GM23248 (cell line): ENCODE data around the gene LOC101059915.
"Not testable (repeated sequence)": the region's sequence is repeated elsewhere in the genome, so short reads cannot be mapped to it uniquely, and the experiment has no call there.

Experiments
- DNase-seq: peaks from one replicate; pipeline ENCODE4 v3.0.0-alpha.2; 2015
- H2AFZ ChIP-seq: fragments of 200-600 bp; sonication (generic); 2 replicates; pipeline ENCODE4 v1.6.1; 2016; ENCODE audit warnings: antibody characterized with exemption
- H3F3A ChIP-seq: fragments of 200-600 bp; sonication (generic); 2 replicates; pipeline ENCODE4 v1.6.1; 2016; ENCODE audit warnings: mild to moderate bottlenecking, antibody characterized with exemption, mixed run types; ENCODE audit not compliant: insufficient read depth
- H3K27ac ChIP-seq: fragments of 200-600 bp; sonication (generic); 2 replicates; pipeline ENCODE4 v1.5.1; 2016; ENCODE audit warnings: mild to moderate bottlenecking
- H3K27me3 ChIP-seq: fragments of 200-600 bp; sonication (generic); replicated peaks from 2 replicates; pipeline ENCODE4 v1.6.1; 2016; ENCODE audit warnings: mild to moderate bottlenecking; ENCODE audit not compliant: insufficient read depth
- H3K36me3 ChIP-seq: fragments of 200-600 bp; sonication (generic); 2 replicates; pipeline ENCODE4 v1.6.1; 2016; ENCODE audit warnings: low read depth, mild to moderate bottlenecking
- H3K4me1 ChIP-seq: fragments of 200-600 bp; sonication (generic); 2 replicates; pipeline ENCODE4 v1.6.1; 2016; ENCODE audit warnings: mild to moderate bottlenecking; ENCODE audit not compliant: insufficient read depth
- H3K4me2 ChIP-seq: fragments of 200-600 bp; sonication (generic); one replicate; pipeline ENCODE4 v1.6.1; 2016; ENCODE audit warnings: mild to moderate bottlenecking; ENCODE audit not compliant: unreplicated experiment
- H3K4me3 ChIP-seq: fragments of 200-600 bp; sonication (generic); 2 replicates; pipeline ENCODE4 v1.5.1; 2016; ENCODE audit warnings: mild to moderate bottlenecking
- H3K79me2 ChIP-seq: fragments of 200-600 bp; sonication (generic); 2 replicates; pipeline ENCODE4 v1.6.1; 2016; ENCODE audit warnings: mild to moderate bottlenecking; ENCODE audit not compliant: insufficient read depth
- H3K9ac ChIP-seq: fragments of 200-600 bp; sonication (generic); 2 replicates; pipeline ENCODE4 v1.6.1; 2016; ENCODE audit warnings: mild to moderate bottlenecking
- H3K9me2 ChIP-seq: fragments of 200-600 bp; sonication (generic); 2 replicates; pipeline ENCODE4 v1.6.1; 2016; ENCODE audit warnings: mixed run types, mild to moderate bottlenecking, moderate library complexity; ENCODE audit not compliant: insufficient read depth
- H3K9me3 ChIP-seq: fragments of 200-600 bp; sonication (generic); one replicate; pipeline ENCODE4 v1.6.1; 2017; ENCODE audit warnings: low read depth
- H4K20me1 ChIP-seq: fragments of 200-600 bp; sonication (generic); 2 replicates; pipeline ENCODE4 v1.6.0; 2016; ENCODE audit not compliant: insufficient read depth
- EZH2 ChIP-seq: fragments of 200-600 bp; sonication (generic); IDR thresholded peaks from 2 replicates; pipeline ENCODE4 v1.6.1; 2018; ENCODE audit warnings: antibody characterized with exemption, mild to moderate bottlenecking; ENCODE audit not compliant: insufficient read depth, poor library complexity, severe bottlenecking
- EZH2phosphoT487 ChIP-seq: fragments of 200-600 bp; sonication (generic); IDR thresholded peaks from 2 replicates; pipeline ENCODE4 v1.6.1; 2018; ENCODE audit warnings: antibody characterized with exemption, moderate library complexity, mild to moderate bottlenecking, low read depth; ENCODE audit not compliant: insufficient read depth
- WGBS, 2 experiments: methylation state at CpG; one replicate each; pipeline ENCODE4 v1.1.6; 2015 to 2017; ENCODE audit warnings: low lambda C conversion rate in 2 of 2, low coverage in 1 of 2; ENCODE audit errors: missing lambda C conversion rate in 2 of 2; 5-methylcytosine and 5-hydroxymethylcytosine counted together
- in situ Hi-C: fragments of 300-500 bp; cut with MboI; formaldehyde crosslinking; loops from 2 replicates; pipeline ENCODE4 v1.15.0; 2020

Gene LOC101059915

GRCh38 chrX:71636438-71637252, 30.7 kb upstream of the LOC101059915 start:
- H3K27me3 ChIP-seq: no peaks in the 10 kb centered on the region
- in situ Hi-C loops: no loop called here
- no peaks in the 10 kb centered on the region for H3K79me2 ChIP-seq
- H3K36me3 ChIP-seq: no peaks in the 10 kb centered on the region
- no peaks in the 10 kb centered on the region for H4K20me1 ChIP-seq
- no peak overlapping the region for H3K27ac ChIP-seq
- H3F3A ChIP-seq: no peaks in the 10 kb centered on the region
- H3K4me2 ChIP-seq: no peak overlapping the region
- H3K9me2 ChIP-seq: no peaks in the 10 kb centered on the region
- H2AFZ ChIP-seq: no peak overlapping the region
- no peak overlapping the region for H3K4me3 ChIP-seq
- 66 to 69% methylated on average over 7 of the region's 9 CpGs for WGBS, 2 experiments
- no peak for TF ChIP-seq EZH2
- TF ChIP-seq EZH2phosphoT487: no peak
- peaks cover 9% of the 10 kb centered on the region; the same call in 1 of the 2 replicates for H3K4me1 ChIP-seq
- DNase-seq: no peak
- H3K9me3 ChIP-seq: no peaks in the 10 kb centered on the region
- no peak overlapping the region for H3K9ac ChIP-seq

DNA sequence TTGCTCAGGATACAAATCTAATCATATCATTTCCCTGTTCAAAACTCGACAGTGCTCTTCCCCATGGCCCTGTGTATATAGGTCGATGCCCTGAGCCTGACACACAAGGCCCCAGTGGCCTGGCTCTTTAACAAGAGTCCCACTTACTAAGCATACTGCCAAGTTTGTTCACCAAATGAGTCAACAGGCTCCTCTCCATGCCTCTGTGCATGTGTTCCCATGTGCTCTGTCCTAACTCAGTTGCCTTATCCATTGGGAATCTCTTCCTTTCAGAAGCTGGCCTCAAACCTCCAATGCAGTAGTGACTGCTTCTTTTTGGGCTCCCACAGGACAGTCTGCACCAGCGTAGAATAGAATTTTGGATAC, 30.1 kb upstream of the LOC101059915 start:
- WGBS, 2 experiments: 68 to 75% methylated on average over 3 of the region's 3 CpGs
- in situ Hi-C loops: no loop called here

DNA sequence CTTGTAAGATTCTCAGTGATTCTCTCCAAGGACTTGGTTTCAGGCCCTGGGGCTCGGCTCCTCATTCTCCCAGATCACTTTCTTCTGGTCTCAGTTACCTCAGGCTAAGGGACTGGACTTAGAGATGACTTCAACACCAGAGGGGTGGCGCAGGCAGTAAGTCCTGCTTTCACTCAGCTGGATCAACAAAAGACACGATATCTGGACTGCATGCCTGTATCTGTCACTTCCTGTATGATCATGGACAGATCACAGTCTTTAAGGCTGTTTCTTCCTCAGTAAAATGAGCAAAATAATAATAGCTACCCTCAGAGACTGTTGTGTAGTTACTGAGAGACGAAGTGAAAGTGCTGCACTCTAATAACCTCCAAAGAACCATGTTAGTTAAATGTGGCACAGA, 29.5 kb upstream of the LOC101059915 start:
- no peak for TF ChIP-seq EZH2
- no peak for TF ChIP-seq EZH2phosphoT487
- H3K4me3 ChIP-seq: peak overlapping the region; percentile 57
- H3K9me3 ChIP-seq: no peaks in the 10 kb centered on the region
- peak overlapping the region; percentile 56 for H3K27ac ChIP-seq
- H2AFZ ChIP-seq: peak overlapping the region; percentile 48
- no peaks in the 10 kb centered on the region for H3K79me2 ChIP-seq
- H3K4me2 ChIP-seq: peak overlapping the region; percentile 78
- DNase-seq: peak; percentile 68
- H3K9me2 ChIP-seq: no peaks in the 10 kb centered on the region
- H3K9ac ChIP-seq: peak overlapping the region; percentile 58
- H3K4me1 ChIP-seq: peaks cover 9% of the 10 kb centered on the region; the same call in 1 of the 2 replicates
- H3K27me3 ChIP-seq: no peaks in the 10 kb centered on the region
- in situ Hi-C loops: no loop called here
- H4K20me1 ChIP-seq: no peaks in the 10 kb centered on the region
- 4% methylated on average over 4 of the region's 4 CpGs for WGBS, 2 experiments
- no peaks in the 10 kb centered on the region for H3F3A ChIP-seq
- H3K36me3 ChIP-seq: no peaks in the 10 kb centered on the region

More for the DNA sequence above, 30.1 kb upstream of the LOC101059915 start:
- H3K27me3 ChIP-seq: no peaks in the 10 kb centered on the region
- peak overlapping the region; percentile 56 for H3K27ac ChIP-seq
- H3K9me3 ChIP-seq: no peaks in the 10 kb centered on the region
- H3K4me1 ChIP-seq: peaks cover 9% of the 10 kb centered on the region; the same call in 1 of the 2 replicates
- peak overlapping the region; percentile 78 for H3K4me2 ChIP-seq
- H3K9me2 ChIP-seq: no peaks in the 10 kb centered on the region
- peak; percentile 67 for DNase-seq
- H3K79me2 ChIP-seq: no peaks in the 10 kb centered on the region
- no peak overlapping the region for H3K4me3 ChIP-seq
- no peak overlapping the region for H3K9ac ChIP-seq
- no peaks in the 10 kb centered on the region for H3F3A ChIP-seq
- no peak for TF ChIP-seq EZH2phosphoT487
- no peak for TF ChIP-seq EZH2
- H3K36me3 ChIP-seq: no peaks in the 10 kb centered on the region
- no peaks in the 10 kb centered on the region for H4K20me1 ChIP-seq
- no peak overlapping the region for H2AFZ ChIP-seq

- Histone ChIP-seq H3K27ac (peak overlapping the region; percentile 56), H3K4me2 (peak overlapping the region; percentile 78), H3K27me3 (no peaks in the 10 kb centered on the region), H4K20me1 (no peaks in the 10 kb centered on the region), H2AFZ (peak overlapping the region; percentile 48), H3K9me2 (no peaks in the 10 kb centered on the region), H3K9me3 (no peaks in the 10 kb centered on the region), H3F3A (no peaks in the 10 kb centered on the region), H3K79me2 (no peaks in the 10 kb centered on the region), H3K4me3 (peak overlapping the region; percentile 57), H3K4me1 (peaks cover 9% of the 10 kb centered on the region; the same call in 1 of the 2 replicates), H3K36me3 (no peaks in the 10 kb centered on the region), H3K9ac (peak overlapping the region; percentile 58)
- in situ Hi-C loops: no loop called here
- 68 to 74% methylated on average over 4 of the region's 4 CpGs for WGBS, 2 experiments
- DNase-seq: no peak
- TF ChIP-seq EZH2: no peak
- TF ChIP-seq EZH2phosphoT487: no peak
These were observed 28.9 kb upstream of the LOC101059915 start for GRCh38 chrX:71638409-71638808.

- Histone ChIP-seq H3K4me2 (no peak overlapping the region), H3K27me3 (no peaks in the 10 kb centered on the region), H3K79me2 (no peaks in the 10 kb centered on the region), H3K9me3 (no peaks in the 10 kb centered on the region), H3K9ac (no peak overlapping the region), H2AFZ (no peak overlapping the region), H3K9me2 (no peaks in the 10 kb centered on the region), H3K4me1 (peaks cover 9% of the 10 kb centered on the region; the same call in 1 of the 2 replicates), H3K27ac (no peak overlapping the region), H3K36me3 (no peaks in the 10 kb centered on the region), H4K20me1 (no peaks in the 10 kb centered on the region), H3F3A (no peaks in the 10 kb centered on the region), H3K4me3 (no peak overlapping the region)
- WGBS, 2 experiments: 94% methylated on average over 4 of the region's 4 CpGs
- DNase-seq: no peak
- in situ Hi-C loops: no loop called here
- TF ChIP-seq EZH2phosphoT487: no peak
- no peak for TF ChIP-seq EZH2
These were observed 27.3 kb upstream of the LOC101059915 start for GRCh38 chrX:71640002-71640401.

- DNase-seq, H2AFZ ChIP-seq, H3F3A ChIP-seq, H3K27me3 ChIP-seq, H3K4me2 ChIP-seq, H3K79me2 ChIP-seq, H3K9me2 ChIP-seq, H3K36me3 ChIP-seq, H3K4me1 ChIP-seq, in situ Hi-C loops, H3K4me3 ChIP-seq, H3K27ac ChIP-seq, H4K20me1 ChIP-seq, H3K9me3 ChIP-seq, H3K9ac ChIP-seq: not testable (repeated sequence)
- WGBS, 2 experiments: 47 to 65% methylated on average over 4 to 6 of the region's 6 CpGs
These were observed 22.9 kb upstream of the LOC101059915 start for GRCh38 chrX:71644406-71644805.
